Spinal cord (tissue), 10 donors: ENCODE results near the gene RBP3. TPM values are rescaled to one million over a fixed set of nuclear protein-coding genes. Genes with fewer than 3 reads are reported as not detected.
"Not testable (repeated sequence)": the region's sequence is repeated elsewhere in the genome, so short reads cannot be mapped to it uniquely, and the experiment has no call there.

Experiments
- DNase-seq, 6 donors: peaks; one replicate each; pipeline versions ENCODE4 v3.0.0 to v3.0.0-alpha.2; 2013 to 2015; ENCODE audit warnings: low spot score in 6 of 6, low read depth in 4 of 6
- H3K27ac ChIP-seq: one replicate; pipeline ENCODE4 v1.5.1; 2013; ENCODE audit warnings: low read depth, low read length, control low read depth
- H3K27me3 ChIP-seq: one replicate; pipeline ENCODE4 v1.6.1; 2013; ENCODE audit warnings: low read length; ENCODE audit not compliant: control insufficient read depth, insufficient read depth
- H3K36me3 ChIP-seq: one replicate; pipeline ENCODE4 v1.6.1; 2013; ENCODE audit warnings: low read length; ENCODE audit not compliant: control insufficient read depth, insufficient read depth
- H3K4me1 ChIP-seq: one replicate; pipeline ENCODE4 v1.6.1; 2013; ENCODE audit warnings: low read length; ENCODE audit not compliant: control insufficient read depth, insufficient read depth
- H3K4me3 ChIP-seq: one replicate; pipeline ENCODE4 v1.5.1; 2013; ENCODE audit warnings: low read depth, low read length, control low read depth
- H3K9me3 ChIP-seq: one replicate; pipeline ENCODE4 v1.6.1; 2013; ENCODE audit warnings: low read length; ENCODE audit not compliant: control insufficient read depth, insufficient read depth
- WGBS: methylation state at CpG from one replicate; pipeline ENCODE4 v1.1.5; 2013; ENCODE audit warnings: missing lambda C conversion rate; ENCODE audit not compliant: insufficient coverage; 5-methylcytosine and 5-hydroxymethylcytosine counted together
- polyA plus RNA-seq, 2 donors: library from polyadenylated mRNA; unstranded; fragments of 120-200 nt; gene quantifications; one replicate each; pipeline ENCODE4 v1.2.1, GENCODE V29; 2013; ENCODE audit not compliant: insufficient read length in 2 of 2
- total RNA-seq, 2 donors: library from RNA; depleted of rRNA in 1 of 2; stranded (reverse); fragments of 120-200 nt in 1 of 2; fragments of >200 nt in 1 of 2; gene quantifications; one replicate each; pipeline versions ENCODE4 v1.2.3 to v1.2.4, GENCODE V29; 2013 to 2014
- donor health status: healthy.

RBP3 gene
- total and polyA plus RNA-seq, 4 donors, result 0.29 to 0.41 TPM; not detected in 2

DNA sequence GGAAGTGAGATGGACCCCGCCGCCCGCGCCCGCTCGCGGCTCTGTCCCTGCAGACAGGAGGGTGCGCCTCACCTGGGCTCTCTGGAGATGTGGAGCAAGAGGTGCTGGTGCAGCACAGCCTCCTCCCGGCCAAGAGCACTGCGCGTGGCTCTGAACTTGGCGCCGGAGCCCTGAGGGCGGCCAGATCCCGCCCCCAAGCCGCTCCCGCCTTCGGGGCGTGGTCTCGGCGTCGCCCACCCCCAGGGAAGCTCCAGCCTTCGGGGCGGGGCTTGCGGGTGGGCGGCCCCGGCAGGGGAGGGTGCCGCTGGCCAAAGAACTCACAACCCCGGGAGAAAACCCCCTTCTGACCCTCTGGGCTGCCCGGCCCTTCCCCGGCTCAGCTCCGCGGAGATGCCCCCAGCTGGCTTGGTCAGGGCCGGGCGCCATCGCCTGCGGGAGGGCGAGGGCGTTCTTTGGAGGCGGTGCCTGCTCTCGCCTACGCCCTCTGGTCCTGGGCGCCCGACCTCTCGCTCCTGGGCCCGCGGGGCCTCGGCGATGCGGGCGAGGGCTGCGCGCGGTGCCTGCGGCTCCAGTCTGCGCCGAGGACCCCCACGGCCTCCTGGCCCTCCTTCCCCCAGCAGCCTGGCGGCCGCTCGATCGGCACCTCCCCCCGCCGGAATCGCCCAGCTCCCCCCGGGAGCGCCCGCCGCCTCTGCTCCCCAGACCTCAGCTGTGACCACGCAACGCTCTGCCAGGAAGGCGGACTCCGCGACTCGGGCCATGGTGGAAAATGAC, 36.2 kb downstream of the RBP3 start, which contains the start of gene ZNF488:
Gene ZNF488, minus strand, starts transcription at position 146 of the 774 bp plus-strand sequence. CDS start 15,464 bp downstream, outside the sequence.
- Histone ChIP-seq H3K9me3 (no peaks in the 10 kb centered on the region), H3K4me3 (peak within 1 kb of the TSS; percentile 52), H3K4me1 (peaks cover 17% of the 10 kb centered on the region), H3K27me3 (no peaks in the 10 kb centered on the region), H3K36me3 (no peaks in the 10 kb centered on the region), H3K27ac (peak within 1 kb of the TSS; percentile 67)
- WGBS, result under 1% methylated on average over 65 of the region's 75 CpGs
- peak; percentile 58 to 94 (median 76) for DNase-seq

DNA sequence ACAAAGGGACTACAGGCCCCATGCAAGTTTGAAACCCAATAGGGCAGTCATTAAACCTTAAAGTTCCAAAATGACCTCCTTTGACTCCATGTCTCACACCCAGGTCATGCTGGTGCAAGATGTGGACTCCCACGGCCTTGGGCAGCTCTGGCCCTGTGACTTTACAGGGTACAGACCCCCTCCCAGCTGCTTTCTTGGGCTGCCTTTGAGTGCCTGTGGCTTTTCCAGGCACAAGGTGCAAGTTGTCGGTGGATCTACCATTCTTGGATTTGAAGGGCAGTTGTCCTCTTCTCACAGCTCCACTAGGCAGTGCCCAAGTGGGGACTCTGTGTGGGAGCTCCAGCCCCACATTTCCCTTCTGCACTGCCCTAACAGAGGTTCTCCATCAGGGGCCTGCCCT, 37.9 kb downstream of the RBP3 start:
- H3K9me3 ChIP-seq, H3K4me1 ChIP-seq, H3K27ac ChIP-seq, H3K27me3 ChIP-seq, DNase-seq, H3K36me3 ChIP-seq, H3K4me3 ChIP-seq: not testable (repeated sequence)
- 100% methylated on average over 2 of the region's 2 CpGs for WGBS

DNA sequence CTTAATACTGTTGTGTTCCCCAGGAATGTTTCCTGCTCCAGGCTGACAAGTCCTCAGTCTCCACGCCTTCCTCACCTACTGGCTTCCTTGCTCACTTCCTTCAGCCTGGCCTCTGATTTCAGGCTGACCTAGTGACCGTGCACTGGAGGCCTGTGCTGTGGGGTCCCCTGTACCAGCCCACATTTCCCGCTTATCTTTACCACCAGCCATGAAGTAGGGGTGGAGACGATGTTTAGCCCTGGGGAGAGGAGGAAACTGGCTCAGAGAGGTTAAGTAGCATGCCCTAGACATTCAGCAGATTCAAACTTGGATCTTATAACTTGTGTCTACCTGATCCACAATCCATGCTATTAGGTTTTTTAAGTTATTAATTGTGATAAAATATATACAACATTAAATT, 40.7 kb downstream of the RBP3 start:
- Histone ChIP-seq H3K27ac (no peak overlapping the region), H3K27me3 (no peaks in the 10 kb centered on the region), H3K4me1 (peaks cover 2% of the 10 kb centered on the region), H3K9me3 (no peaks in the 10 kb centered on the region), H3K4me3 (no peak overlapping the region), H3K36me3 (no peaks in the 10 kb centered on the region)
- 100% methylated on average over 1 of the region's 4 CpGs for WGBS
- no peak for DNase-seq

DNA sequence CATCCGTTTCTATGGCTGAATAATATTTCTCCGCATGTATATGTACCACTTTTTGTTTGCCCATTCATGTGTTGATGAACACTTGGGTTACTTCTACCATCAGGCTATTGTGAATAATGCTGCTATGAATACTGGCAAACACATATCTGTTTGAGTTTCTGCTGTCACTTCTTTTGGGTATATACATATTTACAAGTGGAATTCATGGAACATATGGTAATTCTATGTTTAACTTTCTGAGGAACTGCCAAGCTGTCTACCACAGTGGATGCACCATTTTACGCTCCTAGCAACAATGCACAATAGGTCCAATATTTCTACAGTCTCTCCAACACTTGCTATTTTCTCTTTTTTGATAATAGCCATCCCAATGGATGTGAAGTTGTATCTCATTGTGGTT, 41.5 kb downstream of the RBP3 start:
- H3K27ac ChIP-seq, result no peak overlapping the region
- WGBS, result no CpG with 5 or more reads among the region's 3 CpGs
- H3K36me3 ChIP-seq, result no peaks in the 10 kb centered on the region
- no peaks in the 10 kb centered on the region for H3K27me3 ChIP-seq
- no peak overlapping the region for H3K4me3 ChIP-seq
- no peaks in the 10 kb centered on the region for H3K9me3 ChIP-seq
- peak in 1 of 6 donors; percentile 49 for DNase-seq
- H3K4me1 ChIP-seq, result no peaks in the 10 kb centered on the region

DNA sequence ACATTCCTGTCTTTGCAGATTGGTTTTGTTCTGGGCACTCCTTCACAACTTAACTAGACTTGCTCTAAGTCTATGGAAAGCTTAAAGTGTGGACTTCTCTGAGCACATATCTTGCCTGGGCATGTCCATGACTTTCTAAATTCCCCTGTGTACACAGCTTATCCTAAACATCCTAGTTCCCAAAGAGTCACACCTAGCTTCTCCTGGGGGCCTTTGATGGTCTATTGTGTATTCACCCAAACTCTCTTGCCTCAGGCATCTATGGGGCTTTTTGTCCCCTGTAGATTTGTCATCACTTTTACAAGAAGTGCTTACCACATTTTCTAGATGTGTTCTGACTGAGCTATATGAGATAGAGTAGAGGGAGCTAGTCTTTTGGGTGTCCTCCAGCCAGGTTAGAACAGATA, 48.2 kb downstream of the RBP3 start:
- Histone ChIP-seq H3K9me3 (no peaks in the 10 kb centered on the region), H3K27me3 (no peaks in the 10 kb centered on the region), H3K4me3 (no peak overlapping the region), H3K4me1 (no peaks in the 10 kb centered on the region), H3K36me3 (no peaks in the 10 kb centered on the region), H3K27ac (no peak overlapping the region)
- DNase-seq, result no peak

DNA sequence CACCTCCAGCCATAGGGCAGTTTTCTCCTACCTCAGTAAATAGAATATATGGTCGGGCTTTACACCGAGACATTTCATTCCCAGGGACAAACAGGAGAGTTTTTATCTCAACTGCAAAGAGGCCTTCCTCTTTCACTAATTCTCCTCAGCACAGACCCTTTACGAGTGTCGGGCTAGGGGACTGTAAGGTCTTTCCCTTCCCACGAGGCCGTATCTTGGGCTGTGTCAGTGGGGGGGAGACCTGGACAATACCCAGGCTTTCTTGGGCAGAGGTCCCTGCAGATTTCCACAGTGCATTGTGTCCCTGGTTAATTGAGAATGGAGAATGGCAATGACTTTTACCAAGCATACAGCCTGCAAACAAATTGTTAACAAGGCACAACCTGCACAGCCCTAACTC, 49.1 kb downstream of the RBP3 start:
- 80% methylated on average over 1 of the region's 6 CpGs for WGBS
- no peak overlapping the region for H3K4me3 ChIP-seq
- no peaks in the 10 kb centered on the region for H3K9me3 ChIP-seq
- H3K27me3 ChIP-seq, result no peaks in the 10 kb centered on the region
- no peaks in the 10 kb centered on the region for H3K36me3 ChIP-seq
- DNase-seq, result no peak
- H3K27ac ChIP-seq, result no peak overlapping the region
- no peaks in the 10 kb centered on the region for H3K4me1 ChIP-seq

DNA sequence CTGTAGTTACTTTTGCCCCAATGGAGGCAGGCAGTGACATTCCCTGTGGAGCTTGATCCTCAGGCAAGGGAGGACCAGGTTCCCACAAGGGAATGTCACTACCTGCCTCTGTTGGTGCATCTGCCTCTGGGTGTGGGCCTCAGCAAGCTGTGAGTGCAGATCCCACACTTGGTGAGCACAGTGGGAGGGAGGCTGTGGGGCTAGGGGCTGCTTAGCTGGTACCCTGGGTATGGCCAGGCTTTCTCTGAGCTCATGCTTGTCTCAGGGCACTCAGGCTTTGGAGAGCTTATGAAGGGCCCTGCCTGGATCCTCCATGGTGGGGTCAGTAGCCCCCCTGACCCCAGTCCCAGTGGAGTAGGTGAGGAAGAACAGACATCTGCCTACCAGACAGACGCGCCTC, 52.1 kb downstream of the RBP3 start:
- no peaks in the 10 kb centered on the region for H3K9me3 ChIP-seq
- DNase-seq, result no peak
- no CpG with 5 or more reads among the region's 2 CpGs for WGBS

DNA sequence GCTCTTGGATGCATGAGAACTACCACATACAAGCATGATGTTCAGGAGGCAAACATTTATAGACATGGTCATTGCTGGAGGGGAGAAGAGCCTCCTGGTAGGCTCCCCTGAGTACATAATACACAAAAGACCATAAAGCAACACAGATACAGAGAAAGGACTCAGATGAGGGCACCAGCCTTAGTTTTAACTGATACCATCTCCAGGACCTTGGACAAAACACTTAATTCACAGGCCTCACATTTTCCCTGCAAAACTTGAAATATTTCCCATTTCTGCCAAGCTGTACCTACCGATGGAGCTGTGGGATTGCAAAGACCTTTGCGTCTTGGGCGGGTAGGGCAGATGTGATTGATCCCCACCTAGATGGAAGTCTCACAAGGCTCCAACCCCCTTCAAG, 52.6 kb downstream of the RBP3 start:
- no peaks in the 10 kb centered on the region for H3K36me3 ChIP-seq
- H3K4me1 ChIP-seq, result peaks cover 14% of the 10 kb centered on the region
- H3K9me3 ChIP-seq, result no peaks in the 10 kb centered on the region
- WGBS, result 100% methylated on average over 1 of the region's 3 CpGs
- DNase-seq, result no peak
- H3K27ac ChIP-seq, result no peak overlapping the region
- no peak overlapping the region for H3K4me3 ChIP-seq
- H3K27me3 ChIP-seq, result no peaks in the 10 kb centered on the region

More for the DNA sequence above, 52.1 kb downstream of the RBP3 start:
- H3K36me3 ChIP-seq, result no peaks in the 10 kb centered on the region
- H3K4me3 ChIP-seq, result no peak overlapping the region
- H3K27ac ChIP-seq, result no peak overlapping the region
- no peaks in the 10 kb centered on the region for H3K27me3 ChIP-seq
- peaks cover 14% of the 10 kb centered on the region for H3K4me1 ChIP-seq

DNA sequence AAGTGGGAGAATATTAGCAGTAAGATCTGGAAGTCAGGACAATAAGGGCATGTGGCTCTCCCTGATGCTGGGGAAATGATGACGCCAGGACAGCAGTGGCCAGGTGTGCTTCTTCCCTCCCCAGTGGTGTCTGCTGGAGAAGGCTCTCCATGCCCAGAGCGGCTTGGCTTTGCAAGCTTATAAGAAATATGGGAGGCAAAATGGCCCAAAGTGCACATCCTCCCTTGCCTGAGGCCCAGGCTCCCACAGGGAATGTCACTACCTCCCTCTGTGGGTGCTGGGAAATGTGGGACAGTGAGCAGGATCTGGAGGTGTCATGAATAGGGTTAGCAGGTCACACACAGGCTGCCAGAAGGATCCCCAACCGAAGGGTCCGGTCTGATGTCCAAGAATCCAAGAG, 53.0 kb downstream of the RBP3 start:
- WGBS, result 100% methylated on average over 4 of the region's 4 CpGs
- Histone ChIP-seq H3K4me1 (peaks cover 14% of the 10 kb centered on the region), H3K9me3 (no peaks in the 10 kb centered on the region), H3K36me3 (no peaks in the 10 kb centered on the region), H3K27ac (no peak overlapping the region), H3K27me3 (no peaks in the 10 kb centered on the region), H3K4me3 (no peak overlapping the region)
- no peak for DNase-seq
